ENCODE results near the gene CHST13.
A peak's percentile ranks its signal among the peaks of the same experiment; 100 is the strongest.
"Not testable (repeated sequence)": the region's sequence is repeated elsewhere in the genome, so short reads cannot be mapped to it uniquely, and the experiment has no call there.

The CHST13 gene

GRCh38 chr3:126557761-126558160 lies 33.8 kb downstream of the CHST13 start:
- no peak for DNase-seq

- no peak for DNase-seq
These were observed 34.5 kb downstream of the CHST13 start, which contains the start of gene C3orf22 for GRCh38 chr3:126558336-126559071. C3orf22 (minus strand) TSS chr3:126558932; CDS start chr3:126553390, 5,542 bp downstream.

GRCh38 chr3:126562737-126563276 lies 38.9 kb downstream of the CHST13 start:
- no peak for DNase-seq

GRCh38 chr3:126567696-126568438 lies 43.9 kb downstream of the CHST13 start:
- no peak for DNase-seq

- DNase-seq, result no peak
These were observed 44.9 kb downstream of the CHST13 start for GRCh38 chr3:126568776-126569342.

- no peak for DNase-seq
These were observed 45.5 kb downstream of the CHST13 start for GRCh38 chr3:126569390-126569975.

GRCh38 chr3:126570103-126570541 lies 46.2 kb downstream of the CHST13 start:
- no peak for DNase-seq

- no peak for DNase-seq
These were observed 47.1 kb downstream of the CHST13 start for GRCh38 chr3:126571078-126571477.

- DNase-seq, result no peak
These were observed 49.6 kb downstream of the CHST13 start for GRCh38 chr3:126573492-126574117.

GRCh38 chr3:126577261-126577660 lies 53.3 kb downstream of the CHST13 start:
- DNase-seq, result no peak

GRCh38 chr3:126578702-126579101 lies 54.7 kb downstream of the CHST13 start:
- DNase-seq, result no peak

- DNase-seq, result no peak
These were observed 56.8 kb downstream of the CHST13 start for GRCh38 chr3:126580746-126581145.

GRCh38 chr3:126581569-126581968 lies 57.6 kb downstream of the CHST13 start:
- no peak for DNase-seq

- DNase-seq, result peak; percentile 68
These were observed 58.4 kb downstream of the CHST13 start for GRCh38 chr3:126582311-126582710.

- DNase-seq, result not testable (repeated sequence)
These were observed 67.6 kb downstream of the CHST13 start for GRCh38 chr3:126591515-126591914.

Data from NCI-H1694 treated with DMSO at 0.1 percent for 48 hours (cell line).